22Rv1 (cell line): Measurements from ENCODE around the gene ABHD6.
"Not testable (repeated sequence)": the region's sequence is repeated elsewhere in the genome, so short reads cannot be mapped to it uniquely, and the experiment has no call there.

ENCODE experiments used
- H3K27ac ChIP-seq: fragments of 450-650 bp; 2 replicates; pipeline ENCODE4 v1.5.1; 2017
- ZFX ChIP-seq: fragments of 450-650 bp; IDR thresholded peaks from 2 replicates; pipeline ENCODE4 v1.6.1; 2017; ENCODE audit warnings: antibody characterized with exemption, borderline replicate concordance
- TF ChIP-seq, protein P1 (sequence below): fragments of 450-650 bp; IDR thresholded peaks from 2 replicates; pipeline ENCODE4 v1.5.1; 2017; ENCODE audit warnings: mild to moderate bottlenecking

ABHD6 gene

DNA sequence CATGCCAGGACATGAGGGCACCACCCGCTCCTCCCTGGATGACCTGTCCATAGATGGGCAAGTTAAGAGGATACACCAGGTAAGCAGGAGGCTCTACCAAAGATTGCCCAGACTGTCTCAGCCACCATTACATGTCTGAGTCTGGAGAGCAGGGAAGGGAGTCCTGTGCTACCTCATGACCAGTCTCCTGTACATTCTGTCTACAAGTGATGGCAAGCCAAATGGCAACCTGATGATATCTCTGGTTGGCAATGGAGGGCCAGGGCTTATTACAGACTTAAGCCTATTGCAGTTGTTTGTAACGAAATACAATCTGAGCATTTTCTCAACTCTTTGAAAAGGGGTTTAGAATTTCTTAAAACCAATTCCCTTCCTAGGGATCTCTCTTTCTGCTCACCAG lies 31.8 kb downstream of the ABHD6 start:
- H3K27ac ChIP-seq: no peak overlapping the region
- no peak for TF ChIP-seq ZFX
- TF ChIP-seq, protein P1, sequence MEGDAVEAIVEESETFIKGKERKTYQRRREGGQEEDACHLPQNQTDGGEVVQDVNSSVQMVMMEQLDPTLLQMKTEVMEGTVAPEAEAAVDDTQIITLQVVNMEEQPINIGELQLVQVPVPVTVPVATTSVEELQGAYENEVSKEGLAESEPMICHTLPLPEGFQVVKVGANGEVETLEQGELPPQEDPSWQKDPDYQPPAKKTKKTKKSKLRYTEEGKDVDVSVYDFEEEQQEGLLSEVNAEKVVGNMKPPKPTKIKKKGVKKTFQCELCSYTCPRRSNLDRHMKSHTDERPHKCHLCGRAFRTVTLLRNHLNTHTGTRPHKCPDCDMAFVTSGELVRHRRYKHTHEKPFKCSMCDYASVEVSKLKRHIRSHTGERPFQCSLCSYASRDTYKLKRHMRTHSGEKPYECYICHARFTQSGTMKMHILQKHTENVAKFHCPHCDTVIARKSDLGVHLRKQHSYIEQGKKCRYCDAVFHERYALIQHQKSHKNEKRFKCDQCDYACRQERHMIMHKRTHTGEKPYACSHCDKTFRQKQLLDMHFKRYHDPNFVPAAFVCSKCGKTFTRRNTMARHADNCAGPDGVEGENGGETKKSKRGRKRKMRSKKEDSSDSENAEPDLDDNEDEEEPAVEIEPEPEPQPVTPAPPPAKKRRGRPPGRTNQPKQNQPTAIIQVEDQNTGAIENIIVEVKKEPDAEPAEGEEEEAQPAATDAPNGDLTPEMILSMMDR: no peak

DNA sequence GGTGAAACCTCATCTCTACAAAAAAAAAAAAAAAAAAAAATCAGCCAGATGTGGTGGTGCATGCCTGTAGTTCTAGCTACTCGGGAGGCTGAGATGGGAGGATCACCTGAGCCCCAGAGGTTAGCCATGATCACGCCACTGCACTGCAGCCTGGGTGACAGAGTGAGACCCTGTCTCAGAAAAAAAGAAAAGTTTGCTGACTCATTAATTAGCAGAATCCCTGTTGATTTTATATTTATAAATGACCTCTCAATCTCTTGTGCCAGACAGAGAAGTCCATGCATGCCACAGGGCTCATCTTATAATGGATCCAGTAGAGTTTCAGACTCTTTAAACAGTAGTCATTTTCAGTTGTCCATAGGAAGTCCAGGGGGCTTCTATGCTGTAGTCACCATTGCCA lies 32.9 kb downstream of the ABHD6 start:
- H3K27ac ChIP-seq: no peak overlapping the region
- TF ChIP-seq, protein P1: no peak
- TF ChIP-seq ZFX: no peak

DNA sequence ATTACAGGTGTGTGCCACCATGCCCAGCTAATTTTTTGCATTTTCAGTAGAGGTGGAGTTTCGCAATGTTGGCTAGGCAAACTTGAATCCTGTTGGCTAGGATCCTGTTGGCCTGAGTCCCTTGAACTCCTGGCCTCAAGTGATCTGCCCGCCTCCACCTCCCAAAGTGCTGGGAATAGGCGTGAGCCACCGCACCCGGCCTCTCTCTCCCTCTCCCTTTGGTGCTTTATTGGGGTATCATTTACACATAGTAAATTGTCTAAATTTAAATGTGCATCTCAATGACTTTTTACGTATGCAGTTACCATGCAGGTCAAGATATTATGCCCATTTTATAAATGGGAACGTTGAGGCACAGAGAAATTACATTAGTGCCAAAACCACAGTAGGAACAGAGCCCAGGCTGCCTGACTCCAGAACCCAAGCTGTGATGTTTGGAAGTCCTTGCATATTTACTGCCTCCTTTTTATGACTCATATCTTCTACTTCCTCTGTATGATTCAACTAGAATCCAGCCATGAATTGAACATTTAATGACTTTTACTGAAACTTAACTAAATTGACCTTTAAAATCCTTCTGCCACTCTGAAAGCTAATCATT lies 34.4 kb downstream of the ABHD6 start:
- TF ChIP-seq, protein P1: no peak
- no peak for TF ChIP-seq ZFX
- no peak overlapping the region for H3K27ac ChIP-seq

DNA sequence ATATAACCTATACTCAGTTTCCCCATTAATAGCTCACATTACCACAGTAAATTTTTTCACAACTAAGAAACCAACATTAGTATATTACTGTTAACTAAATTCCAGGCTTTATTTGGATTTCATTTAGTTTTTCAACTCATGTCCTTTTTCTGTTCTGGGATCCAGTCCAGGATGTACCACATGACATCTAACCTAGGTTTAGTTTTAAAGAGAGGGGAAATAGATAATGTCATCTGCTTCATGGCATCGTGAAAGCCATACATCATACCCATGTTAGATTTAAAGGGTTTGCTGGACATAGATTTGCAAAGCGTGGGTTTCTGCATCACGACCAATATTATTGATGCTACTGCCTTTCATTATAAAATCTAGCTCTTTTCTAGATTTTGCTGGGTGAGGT lies 35.3 kb downstream of the ABHD6 start:
- TF ChIP-seq ZFX: no peak
- TF ChIP-seq, protein P1: no peak
- no peak overlapping the region for H3K27ac ChIP-seq

DNA sequence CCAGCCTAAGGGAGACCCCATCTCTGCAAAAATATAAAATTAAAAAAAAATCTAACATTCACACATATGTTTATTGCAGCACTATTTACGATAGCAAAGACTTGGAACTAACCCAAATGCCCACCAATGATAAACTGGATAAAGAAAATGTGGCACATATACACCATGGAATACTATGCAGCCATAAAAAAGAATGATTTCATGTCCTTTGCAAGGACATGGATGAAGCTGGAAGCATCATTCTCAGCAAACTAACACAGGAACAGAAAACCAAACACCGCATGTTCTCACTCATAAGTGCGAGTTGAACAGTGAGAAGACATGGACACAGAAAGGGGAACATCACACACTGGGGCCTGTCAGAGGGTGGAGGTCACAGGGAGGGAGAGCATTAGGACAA lies 35.8 kb downstream of the ABHD6 start:
- H3K27ac ChIP-seq: not testable (repeated sequence)

DNA sequence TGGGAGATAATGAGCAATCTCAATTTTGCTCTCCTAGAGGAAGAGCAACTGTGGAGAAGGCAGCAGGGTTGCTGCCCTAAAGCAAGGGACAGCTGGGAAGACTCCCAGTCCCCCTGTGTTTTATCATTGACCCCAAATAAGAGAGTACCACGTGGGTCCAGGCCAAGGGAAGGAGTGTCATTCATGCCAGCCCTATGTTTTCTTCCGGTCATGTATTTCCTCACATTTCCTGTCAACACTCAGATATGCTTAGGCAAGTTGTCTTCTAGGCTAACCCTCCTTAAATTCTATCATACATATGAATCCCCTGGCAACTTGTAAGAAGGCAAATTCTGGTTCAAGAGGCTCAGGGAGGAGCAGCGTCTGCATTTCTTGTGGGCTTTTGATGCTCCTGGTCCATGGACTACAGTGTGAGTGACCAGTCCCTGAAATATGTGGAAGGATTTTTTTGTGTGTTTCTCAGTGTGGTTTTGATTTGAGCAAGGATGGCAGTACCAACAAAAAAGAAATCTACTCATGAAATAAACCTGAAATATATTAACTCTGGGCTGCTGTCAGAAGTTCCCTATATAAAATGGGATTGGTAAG lies 36.5 kb downstream of the ABHD6 start:
- TF ChIP-seq, protein P1: no peak
- no peak for TF ChIP-seq ZFX
- H3K27ac ChIP-seq: no peak overlapping the region

DNA sequence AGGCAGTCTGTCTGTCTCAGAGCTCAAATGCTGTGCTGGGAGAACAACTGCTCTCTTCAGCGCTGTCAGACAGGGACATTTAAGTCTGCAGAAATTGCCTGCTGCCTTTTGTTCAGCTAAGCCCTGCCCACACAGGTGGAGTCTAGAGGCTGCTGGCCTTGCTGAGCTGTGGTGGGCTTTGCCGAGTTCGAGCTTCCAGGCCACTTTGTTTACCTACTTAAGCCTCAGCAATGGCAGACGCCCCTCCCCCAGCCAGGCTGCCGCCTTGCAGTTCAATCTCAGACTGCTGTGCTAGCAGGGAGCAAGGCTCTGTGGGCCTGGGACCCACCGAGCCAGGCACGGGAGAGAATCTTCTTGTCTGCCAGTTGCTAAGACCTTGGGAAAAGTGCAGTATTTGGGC lies 43.5 kb downstream of the ABHD6 start:
- TF ChIP-seq, protein P1: no peak
- no peak for TF ChIP-seq ZFX
- H3K27ac ChIP-seq: no peak overlapping the region

DNA sequence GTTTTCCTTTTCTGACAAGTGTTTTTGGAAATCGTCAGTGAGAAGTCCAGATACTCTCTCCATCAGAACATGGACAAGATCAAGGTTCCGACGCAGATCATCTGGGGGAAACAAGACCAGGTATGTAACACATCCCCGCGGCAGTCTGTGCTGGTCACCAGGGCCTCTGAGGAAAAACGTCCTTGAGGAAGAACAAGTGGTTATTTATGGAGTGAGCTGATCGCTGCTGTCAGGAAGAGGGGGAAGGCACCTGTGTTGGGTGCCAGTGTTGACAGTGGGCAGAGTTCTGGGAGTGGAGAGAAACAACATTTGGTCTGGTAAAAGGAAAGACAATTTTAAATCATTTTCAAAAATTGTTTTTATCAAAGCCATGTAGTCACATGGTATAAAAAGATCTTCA lies 47.7 kb downstream of the ABHD6 start:
- H3K27ac ChIP-seq: no peak overlapping the region

More for the DNA sequence above, 47.7 kb downstream of the ABHD6 start:
- no peak for TF ChIP-seq ZFX
- TF ChIP-seq, protein P1: no peak
